Uterus (tissue), 4 donors: ENCODE data around the gene PHF24. TPM values are rescaled to one million over a fixed set of nuclear protein-coding genes. Genes with fewer than 3 reads are reported as not detected.

Experiments
- DNase-seq, 2 donors: peaks; one replicate each; pipeline ENCODE4 v3.0.0-alpha.2; 2019 to 2020
- H3K27ac ChIP-seq, 2 donors: fragments of 200-600 bp; sonication (generic); 1 replicate in 1 of 2; 2 replicates in 1 of 2; pipeline ENCODE4 v1.5.1; 2016 to 2018
- H3K27me3 ChIP-seq, 2 donors: fragments of 200-600 bp; sonication (generic); one replicate each; pipeline ENCODE4 v1.5.1; 2018 to 2019; ENCODE audit warnings: control low read depth in 1 of 2
- H3K36me3 ChIP-seq, 2 donors: fragments of 200-600 bp; sonication (generic); one replicate each; pipeline ENCODE4 v1.5.1; 2019; ENCODE audit warnings: control low read depth in 1 of 2
- H3K4me1 ChIP-seq, 2 donors: fragments of 200-600 bp; sonication (generic); one replicate each; pipeline ENCODE4 v1.5.1; 2018 to 2019; ENCODE audit warnings: control low read depth in 1 of 2
- H3K4me3 ChIP-seq, 2 donors: fragments of 200-600 bp; sonication (generic); 1 replicate in 1 of 2; 2 replicates in 1 of 2; pipeline ENCODE4 v1.5.1; 2018 to 2019; ENCODE audit warnings: mild to moderate bottlenecking in 1 of 2
- H3K9me3 ChIP-seq, 2 donors: fragments of 200-600 bp; sonication (generic); one replicate each; pipeline ENCODE4 v1.5.1; 2019; ENCODE audit warnings: control low read depth in 1 of 2
- POLR2A ChIP-seq, 2 donors: fragments of 450-650 bp; IDR thresholded peaks; one replicate each; pipeline ENCODE4 v1.6.1; 2016; ENCODE audit warnings: antibody characterized with exemption in 2 of 2, mild to moderate bottlenecking in 1 of 2, moderate library complexity in 1 of 2
- intact Hi-C: fragments of 100-400 bp; cut with DNase I; formaldehyde crosslinking; loops from one replicate; pipeline ENCODE4 v1.15.1; 2023; ENCODE audit warnings: low total_unique reads
- total RNA-seq, 4 donors: library from RNA; depleted of rRNA in 3 of 4; stranded (reverse); fragments of >200 nt in 3 of 4; gene quantifications; one replicate each; pipeline versions ENCODE4 v1.1.0 to v1.2.4, GENCODE V29; 2014 to 2023
- TF ChIP-seq, protein P1 (sequence below), 4 experiments: fragments of 200-600 bp in 2 of 4; fragments of 450-650 bp in 2 of 4; sonication (generic) in 2 of 4; IDR thresholded peaks; one replicate each; pipeline ENCODE4 v1.5.1; 2016 to 2019; ENCODE audit warnings: antibody characterized with exemption in 4 of 4, mild to moderate bottlenecking in 2 of 4, moderate library complexity in 1 of 4
- donor health status: DM: yes; HTN: yes; CAD: no.

PHF24 gene
- total RNA-seq, 4 donors from 2014 or later, result under 0.01 to 1.5 (median 0.81) TPM

DNA sequence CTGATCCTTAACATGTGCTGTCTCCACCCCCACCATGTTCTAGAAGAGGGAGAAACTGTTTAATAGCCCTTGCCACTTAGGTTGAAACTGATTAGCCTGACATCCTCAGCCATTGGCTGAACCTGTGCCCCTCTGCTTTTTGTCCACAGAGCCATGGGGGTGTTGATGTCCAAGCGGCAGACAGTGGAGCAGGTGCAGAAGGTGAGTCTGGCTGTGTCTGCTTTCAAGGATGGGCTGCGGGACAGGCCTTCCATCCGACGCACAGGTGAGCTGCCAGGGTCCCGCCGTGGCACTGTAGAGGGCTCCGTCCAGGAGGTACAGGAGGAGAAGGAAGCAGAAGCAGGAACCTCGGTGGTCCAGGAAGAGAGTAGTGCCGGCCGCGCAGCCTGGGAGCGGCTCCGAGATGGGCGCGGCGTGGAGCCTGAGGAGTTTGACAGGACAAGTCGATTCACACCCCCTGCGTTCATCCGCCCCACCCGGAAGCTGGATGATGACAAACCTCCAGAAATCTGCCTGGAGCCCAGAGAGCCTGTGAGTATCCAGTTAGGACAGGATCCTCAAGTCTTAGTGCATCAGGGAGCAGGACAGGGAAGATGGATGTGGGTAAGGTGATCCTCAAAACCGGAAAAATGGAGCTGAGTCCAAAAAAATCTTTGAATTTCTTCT lies 13.2 kb downstream of the PHF24 start:
- H3K4me3 ChIP-seq, result no peak overlapping the region
- intact Hi-C loops, result no loop called here
- no peaks in the 10 kb centered on the region for H3K4me1 ChIP-seq
- no peak for DNase-seq
- H3K36me3 ChIP-seq, result no peaks in the 10 kb centered on the region
- no peaks in the 10 kb centered on the region for H3K27me3 ChIP-seq
- TF ChIP-seq, protein P1, sequence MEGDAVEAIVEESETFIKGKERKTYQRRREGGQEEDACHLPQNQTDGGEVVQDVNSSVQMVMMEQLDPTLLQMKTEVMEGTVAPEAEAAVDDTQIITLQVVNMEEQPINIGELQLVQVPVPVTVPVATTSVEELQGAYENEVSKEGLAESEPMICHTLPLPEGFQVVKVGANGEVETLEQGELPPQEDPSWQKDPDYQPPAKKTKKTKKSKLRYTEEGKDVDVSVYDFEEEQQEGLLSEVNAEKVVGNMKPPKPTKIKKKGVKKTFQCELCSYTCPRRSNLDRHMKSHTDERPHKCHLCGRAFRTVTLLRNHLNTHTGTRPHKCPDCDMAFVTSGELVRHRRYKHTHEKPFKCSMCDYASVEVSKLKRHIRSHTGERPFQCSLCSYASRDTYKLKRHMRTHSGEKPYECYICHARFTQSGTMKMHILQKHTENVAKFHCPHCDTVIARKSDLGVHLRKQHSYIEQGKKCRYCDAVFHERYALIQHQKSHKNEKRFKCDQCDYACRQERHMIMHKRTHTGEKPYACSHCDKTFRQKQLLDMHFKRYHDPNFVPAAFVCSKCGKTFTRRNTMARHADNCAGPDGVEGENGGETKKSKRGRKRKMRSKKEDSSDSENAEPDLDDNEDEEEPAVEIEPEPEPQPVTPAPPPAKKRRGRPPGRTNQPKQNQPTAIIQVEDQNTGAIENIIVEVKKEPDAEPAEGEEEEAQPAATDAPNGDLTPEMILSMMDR (IDR thresholded peaks at IDR 0.05), result no peak
- TF ChIP-seq POLR2A (IDR thresholded peaks at IDR 0.05), result no peak
- H3K27ac ChIP-seq, result no peak overlapping the region
- H3K9me3 ChIP-seq, result no peaks in the 10 kb centered on the region

- Histone ChIP-seq H3K27me3 (no peaks in the 10 kb centered on the region), H3K27ac (no peak overlapping the region), H3K4me3 (no peak overlapping the region), H3K36me3 (no peaks in the 10 kb centered on the region), H3K9me3 (no peaks in the 10 kb centered on the region), H3K4me1 (no peaks in the 10 kb centered on the region)
- no peak for DNase-seq
- intact Hi-C loops, result no loop called here
- TF ChIP-seq POLR2A (IDR thresholded peaks at IDR 0.05), result no peak
- TF ChIP-seq, protein P1 (IDR thresholded peaks at IDR 0.05), result no peak
Observed at GRCh38 chr9:34974664-34975063, 16.6 kb downstream of the PHF24 start.

DNA sequence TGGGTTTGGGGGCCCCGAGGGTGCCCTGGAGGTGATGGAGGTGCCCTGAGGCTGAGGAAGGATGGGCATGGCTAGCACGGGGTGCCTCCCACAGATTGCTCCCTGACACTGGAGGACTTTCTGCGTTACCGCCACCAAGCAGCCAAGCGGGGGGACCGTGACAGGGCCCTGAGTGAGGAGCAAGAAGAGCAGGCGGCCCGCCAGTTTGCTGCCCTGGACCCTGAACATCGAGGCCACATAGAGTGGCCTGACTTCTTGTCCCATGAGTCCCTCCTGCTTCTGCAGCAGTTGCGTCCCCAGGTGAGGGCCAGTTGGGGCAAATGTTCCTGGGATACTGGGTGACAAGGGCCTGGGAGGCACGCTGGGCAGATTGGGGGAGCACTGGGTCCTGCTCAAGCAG lies 18.4 kb downstream of the PHF24 start:
- Histone ChIP-seq H3K27me3 (no peaks in the 10 kb centered on the region), H3K36me3 (no peaks in the 10 kb centered on the region), H3K9me3 (no peaks in the 10 kb centered on the region), H3K4me3 (no peak overlapping the region), H3K27ac (no peak overlapping the region), H3K4me1 (no peaks in the 10 kb centered on the region)
- no peak for DNase-seq
- TF ChIP-seq, protein P1 (IDR thresholded peaks at IDR 0.05), result no peak
- no peak for TF ChIP-seq POLR2A (IDR thresholded peaks at IDR 0.05)
- intact Hi-C loops, result no loop called here

GRCh38 chr9:34976992-34977391 lies 18.9 kb downstream of the PHF24 start:
- intact Hi-C loops, result no loop called here
- no peak for TF ChIP-seq POLR2A (IDR thresholded peaks at IDR 0.05)
- TF ChIP-seq, protein P1 (IDR thresholded peaks at IDR 0.05), result no peak
- no peak overlapping the region for H3K4me3 ChIP-seq

DNA sequence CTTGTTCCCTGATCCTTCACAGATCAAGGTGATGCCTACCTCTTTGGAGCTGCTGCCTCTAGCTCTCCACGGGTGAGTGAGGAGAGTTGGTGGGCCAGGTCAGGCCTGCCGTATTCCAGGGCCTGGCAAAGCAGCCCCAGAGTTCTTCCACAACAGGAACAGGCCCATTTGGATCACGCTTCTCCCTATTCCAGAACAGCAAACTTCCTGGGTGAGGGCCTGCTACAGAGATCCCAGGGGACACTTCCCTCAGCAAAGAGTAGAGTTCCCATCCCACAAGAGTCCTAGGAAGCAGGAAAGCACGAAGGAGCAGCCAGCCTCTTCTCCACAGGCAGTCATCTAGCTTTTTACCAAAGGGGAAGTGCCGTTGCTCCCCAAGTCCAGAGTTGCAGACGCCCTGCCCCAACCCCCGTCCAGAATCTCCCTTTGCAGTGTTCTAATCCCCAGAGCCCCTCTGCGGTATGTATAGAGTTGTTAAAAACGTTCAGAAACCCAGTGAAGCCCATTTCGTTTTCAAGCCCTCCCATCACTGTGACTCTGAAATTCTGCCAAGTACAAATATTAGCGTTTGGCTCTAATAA lies 22.2 kb downstream of the PHF24 start:
- Histone ChIP-seq H3K36me3 (no peaks in the 10 kb centered on the region), H3K4me1 (no peaks in the 10 kb centered on the region), H3K27ac (no peak overlapping the region), H3K4me3 (no peak overlapping the region), H3K27me3 (no peaks in the 10 kb centered on the region), H3K9me3 (no peaks in the 10 kb centered on the region)
- intact Hi-C loops, result loop anchor here (10.0 kb wide), 1 partner anchor 95 kb away; the partner anchor contains the start of genes FANCG and VCP
- no peak for DNase-seq
- TF ChIP-seq, protein P1 (IDR thresholded peaks at IDR 0.05), result no peak
- no peak for TF ChIP-seq POLR2A (IDR thresholded peaks at IDR 0.05)

More at GRCh38 chr9:34976992-34977391, 18.9 kb downstream of the PHF24 start:
- Histone ChIP-seq H3K36me3 (no peaks in the 10 kb centered on the region), H3K27me3 (no peaks in the 10 kb centered on the region), H3K27ac (no peak overlapping the region), H3K4me1 (no peaks in the 10 kb centered on the region), H3K9me3 (no peaks in the 10 kb centered on the region)
- DNase-seq, result no peak
